A549 (cell line): Measurements from ENCODE around the gene TMEM86B. TPM values are rescaled to one million over a fixed set of nuclear protein-coding genes. Genes with fewer than 3 reads are reported as not detected.

Source experiments
- ATAC-seq, 2 experiments: fragments of 200-7000 bp in 1 of 2; fragments of >200 bp in 1 of 2; cut with Nextera tagmentation in 1 of 2; cut with Tn5 transposase in 1 of 2; 3 replicates each; pipeline versions ENCODE4 v1.8.0 to v1.9.1; 2018 to 2020; ENCODE audit warnings: mild to moderate bottlenecking in 1 of 2, moderate library complexity in 1 of 2
- CTCF ChIA-PET: fragments of 300-600 bp; sonication (Branson Sonifier 250); formaldehyde crosslinking; extraction: SDS; loops from one replicate; lab custom pipeline; 2021; ENCODE audit warnings: antibody characterized with exemption, inconsistent platforms; lab: Yijun Ruan, JAX
- POLR2A ChIA-PET: fragments of 350-600 bp; formaldehyde crosslinking; extraction: SDS; loops from one replicate; lab custom pipeline; 2021; ENCODE audit warnings: antibody characterized with exemption, inconsistent platforms; lab: Yijun Ruan, JAX
- DNase-seq, 2 experiments: peaks; one replicate each; pipeline versions ENCODE4 v3.0.0 to v3.0.0-alpha.2; 2011 to 2016; ENCODE audit warnings: low read depth in 1 of 2, low spot score in 1 of 2
- FAIRE-seq: peaks from 2 replicates; lab custom pipeline; 2011; peaks lifted over from hg19 to GRCh38; lab: Jason Lieb, UNC
- H3K27ac ChIP-seq, 2 experiments: fragments of >200 bp; sonication (Bioruptor Twin); formaldehyde crosslinking; 3 replicates each; pipeline ENCODE4 v1.5.1; 2016 to 2017
- H3K4me1 ChIP-seq: fragments of >200 bp; sonication (Bioruptor Twin); formaldehyde crosslinking; 3 replicates; pipeline ENCODE4 v1.6.1; 2016
- H3K4me2 ChIP-seq: fragments of >200 bp; sonication (Bioruptor Twin); formaldehyde crosslinking; 3 replicates; pipeline ENCODE4 v1.6.1; 2016
- H3K4me3 ChIP-seq: fragments of >200 bp; sonication (Bioruptor Twin); formaldehyde crosslinking; 3 replicates; pipeline ENCODE4 v1.5.1; 2016
- H3K9me3 ChIP-seq: fragments of >200 bp; sonication (Bioruptor Twin); formaldehyde crosslinking; 3 replicates; pipeline ENCODE4 v1.6.1; 2016
- BCL3 ChIP-seq: fragments of >200 bp; sonication (Bioruptor Twin); formaldehyde crosslinking; IDR thresholded peaks from 3 replicates; pipeline ENCODE4 v1.6.1; 2016
- BHLHE40 ChIP-seq: IDR thresholded peaks from 2 replicates; pipeline ENCODE4 v1.6.1; 2012; ENCODE audit warnings: low read depth, low read length, inconsistent platforms
- EHMT2 ChIP-seq: fragments of 200-600 bp; sonication (generic); IDR thresholded peaks from 2 replicates; pipeline ENCODE4 v1.6.1; 2016; ENCODE audit warnings: antibody characterized with exemption, low read depth, mild to moderate bottlenecking, moderate library complexity
- FOSB ChIP-seq: fragments of 250-450 bp; sonication (Bioruptor Pico); IDR thresholded peaks from 2 replicates; pipeline ENCODE4 v1.5.0; 2020; ENCODE audit warnings: mild to moderate bottlenecking, moderate library complexity
- FOXS1 ChIP-seq: fragments of 250-450 bp; sonication (Bioruptor Pico); IDR thresholded peaks from 2 replicates; pipeline ENCODE4 v1.5.0; 2020; ENCODE audit warnings: mild to moderate bottlenecking, moderate library complexity
- HDAC2 ChIP-seq: fragments of 200-600 bp; sonication (generic); IDR thresholded peaks from 2 replicates; pipeline ENCODE4 v1.6.1; 2016
- HOXB13 ChIP-seq: fragments of 250-450 bp; sonication (Bioruptor Pico); IDR thresholded peaks from 2 replicates; pipeline ENCODE4 v1.5.0; 2020; ENCODE audit warnings: low read depth, mild to moderate bottlenecking, moderate library complexity
- KDM1A ChIP-seq: fragments of 200-600 bp; sonication (generic); IDR thresholded peaks from 2 replicates; pipeline ENCODE4 v1.6.1; 2016; ENCODE audit warnings: low read depth, mild to moderate bottlenecking
- MAFK ChIP-seq: fragments of 450-650 bp; IDR thresholded peaks from 2 replicates; pipeline ENCODE4 v1.6.1; 2014; ENCODE audit not compliant: partially characterized antibody
- RAD21 ChIP-seq, 2 experiments: fragments of >200 bp in 1 of 2; sonication (Bioruptor Twin) in 1 of 2; formaldehyde crosslinking in 1 of 2; IDR thresholded peaks in 1 of 2; conservative IDR thresholded peaks in 1 of 2; 2 replicates in 1 of 2; 3 replicates in 1 of 2; pipeline ENCODE4 v1.6.1; 2012 to 2018; ENCODE audit warnings: inconsistent platforms in 1 of 2
- SMC3 ChIP-seq: fragments of >200 bp; sonication (Bioruptor Twin); formaldehyde crosslinking; IDR thresholded peaks from 3 replicates; pipeline ENCODE4 v1.6.1; 2018; ENCODE audit warnings: inconsistent platforms
- SREBF2 ChIP-seq: fragments of 450-650 bp; IDR thresholded peaks from 2 replicates; pipeline ENCODE4 v1.6.1; 2014; ENCODE audit warnings: mild to moderate bottlenecking, moderate library complexity
- ZC3H11A ChIP-seq: fragments of 450-650 bp; IDR thresholded peaks from 2 replicates; pipeline ENCODE4 v1.6.1; 2014; ENCODE audit warnings: antibody characterized with exemption, mild to moderate bottlenecking
- WGBS: methylation state at CpG from one replicate; pipeline ENCODE4 v1.1.6; 2017; ENCODE audit errors: missing lambda C conversion rate; 5-methylcytosine and 5-hydroxymethylcytosine counted together
- polyA plus RNA-seq, 4 experiments: library from polyadenylated mRNA; depleted of rRNA in 3 of 4; stranded (reverse); fragments of >200 nt; fragmentation: RNase III in 1 of 4; extraction: RNeasy Plus Mini Kit Qiagen cat#74134 plus additional on column Dnase treatment in 1 of 4; gene quantifications; 2 replicates in 3 of 4; 3 replicates in 1 of 4; pipeline ENCODE4 v1.2.3, GENCODE V29; 2011 to 2017
- TF ChIP-seq, protein P1 (sequence below): IDR thresholded peaks from 2 replicates; pipeline ENCODE4 v1.6.1; 2012; ENCODE audit warnings: low read depth, borderline replicate concordance
- TF ChIP-seq, protein P2 (sequence below): fragments of 150-350 bp; IDR thresholded peaks from 2 replicates; pipeline ENCODE4 v1.6.1; 2014; ENCODE audit warnings: low read depth, mild to moderate bottlenecking, low read length

TMEM86B gene
- polyA plus RNA-seq, 2 of the 4 experiments (the other 2 are of a cell fraction) = 1.6 to 3.4 TPM

DNA sequence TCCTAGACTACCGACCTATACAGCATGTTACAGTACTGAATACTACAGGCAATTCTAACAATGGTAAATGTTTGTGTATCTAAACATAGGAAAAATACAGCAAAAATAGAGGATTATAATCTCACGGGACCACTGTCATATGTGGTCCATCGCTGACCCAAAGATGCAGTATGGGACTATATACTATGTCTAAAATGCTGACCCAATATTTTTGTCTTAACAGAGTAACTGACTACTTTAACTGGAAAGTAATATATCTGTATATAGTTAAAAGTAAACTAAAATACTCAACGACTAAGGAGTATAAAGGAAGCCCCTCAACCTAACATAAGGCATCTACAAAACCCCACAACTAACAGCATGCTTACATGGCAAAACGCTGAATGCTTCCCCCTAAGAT lies 4.4 kb upstream of the TMEM86B start:
- ChIA-PET POLR2A (interaction anchor here (0.5 kb wide), 1 partner anchor 30 kb away, joined by 4 read pairs; no protein-coding TSS in a partner anchor), CTCF (interaction anchor here (1.3 kb wide), 1 partner anchor 22 kb away, joined by 5 read pairs; no protein-coding TSS in a partner anchor)
- H3K9me3 ChIP-seq = no peaks in the 10 kb centered on the region
- H3K4me2 ChIP-seq = no peak overlapping the region
- no peak for ATAC-seq
- TF ChIP-seq BCL3 (no peak), HOXB13 (CRISPR knock-in tag) (no peak), EHMT2 (no peak), MAFK (peak; percentile 55)
- TF ChIP-seq, protein P1, sequence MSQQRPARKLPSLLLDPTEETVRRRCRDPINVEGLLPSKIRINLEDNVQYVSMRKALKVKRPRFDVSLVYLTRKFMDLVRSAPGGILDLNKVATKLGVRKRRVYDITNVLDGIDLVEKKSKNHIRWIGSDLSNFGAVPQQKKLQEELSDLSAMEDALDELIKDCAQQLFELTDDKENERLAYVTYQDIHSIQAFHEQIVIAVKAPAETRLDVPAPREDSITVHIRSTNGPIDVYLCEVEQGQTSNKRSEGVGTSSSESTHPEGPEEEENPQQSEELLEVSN = no peak
- TF ChIP-seq, protein P2, sequence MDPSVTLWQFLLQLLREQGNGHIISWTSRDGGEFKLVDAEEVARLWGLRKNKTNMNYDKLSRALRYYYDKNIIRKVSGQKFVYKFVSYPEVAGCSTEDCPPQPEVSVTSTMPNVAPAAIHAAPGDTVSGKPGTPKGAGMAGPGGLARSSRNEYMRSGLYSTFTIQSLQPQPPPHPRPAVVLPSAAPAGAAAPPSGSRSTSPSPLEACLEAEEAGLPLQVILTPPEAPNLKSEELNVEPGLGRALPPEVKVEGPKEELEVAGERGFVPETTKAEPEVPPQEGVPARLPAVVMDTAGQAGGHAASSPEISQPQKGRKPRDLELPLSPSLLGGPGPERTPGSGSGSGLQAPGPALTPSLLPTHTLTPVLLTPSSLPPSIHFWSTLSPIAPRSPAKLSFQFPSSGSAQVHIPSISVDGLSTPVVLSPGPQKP = no peak
- H3K4me1 ChIP-seq = peaks cover 19% of the 10 kb centered on the region
- DNase-seq = no peak
- H3K4me3 ChIP-seq = no peak overlapping the region
- 83% methylated on average over 5 of the region's 5 CpGs for WGBS
- H3K27ac ChIP-seq = no peak overlapping the region
- FAIRE-seq = peak; percentile 51

DNA sequence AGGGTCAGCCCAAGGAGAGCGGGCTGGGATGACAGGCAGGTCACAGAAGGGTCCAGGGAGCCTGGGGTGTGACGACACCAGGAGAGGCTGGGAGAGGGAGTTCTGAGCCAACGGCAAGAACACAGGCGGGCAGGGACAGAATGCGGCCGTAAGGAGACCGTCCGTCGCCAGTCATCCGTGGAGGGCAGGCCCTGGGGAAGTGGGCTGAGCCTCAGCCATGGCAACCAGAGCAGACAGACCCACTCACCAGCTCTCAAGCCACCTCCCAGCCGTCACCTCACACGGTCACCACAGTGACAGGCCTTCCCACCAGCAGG lies 3.7 kb upstream of the TMEM86B start:
- DNase-seq (no peak), FAIRE-seq (no peak), ATAC-seq (no peak)
- H3K4me2 ChIP-seq = no peak overlapping the region
- no peak overlapping the region for H3K27ac ChIP-seq
- H3K4me1 ChIP-seq = peaks cover 19% of the 10 kb centered on the region
- POLR2A ChIA-PET = no interaction called here
- H3K4me3 ChIP-seq = no peak overlapping the region
- 89% methylated on average over 12 of the region's 12 CpGs for WGBS
- TF ChIP-seq KDM1A = no peak
- H3K9me3 ChIP-seq = no peaks in the 10 kb centered on the region
- CTCF ChIA-PET = interaction anchor here (0.9 to 1.8 kb wide), 3 partner anchors 16 to 91 kb away, joined by 4 to 5 read pairs (median 4); partner anchors contain the start of gene DNAAF3

- H3K27ac ChIP-seq = no peak overlapping the region
- FAIRE-seq = no peak
- no peak overlapping the region for H3K4me2 ChIP-seq
- no peak for TF ChIP-seq ZC3H11A
- no peak for TF ChIP-seq BHLHE40
- TF ChIP-seq RAD21 (conservative IDR thresholded peaks at IDR 0.05 in 1 of 2, IDR thresholded peaks at IDR 0.05 in 1 of 2) = no peak
- no peak for TF ChIP-seq FOSB
- no peaks in the 10 kb centered on the region for H3K9me3 ChIP-seq
- ChIA-PET POLR2A (no interaction called here), CTCF (interaction anchor here (0.5 to 1.8 kb wide), 7 partner anchors 10 to 272 kb away, joined by 3 to 5 read pairs (median 4); partner anchors contain the start of gene DNAAF3)
- WGBS = 92% methylated on average over 25 of the region's 30 CpGs
- no peak for ATAC-seq
- H3K4me3 ChIP-seq = no peak overlapping the region
- H3K4me1 ChIP-seq = peaks cover 19% of the 10 kb centered on the region
- DNase-seq = no peak
Observed at GRCh38 chr19:55231391-55232285, 3.1 kb upstream of the TMEM86B start.

DNA sequence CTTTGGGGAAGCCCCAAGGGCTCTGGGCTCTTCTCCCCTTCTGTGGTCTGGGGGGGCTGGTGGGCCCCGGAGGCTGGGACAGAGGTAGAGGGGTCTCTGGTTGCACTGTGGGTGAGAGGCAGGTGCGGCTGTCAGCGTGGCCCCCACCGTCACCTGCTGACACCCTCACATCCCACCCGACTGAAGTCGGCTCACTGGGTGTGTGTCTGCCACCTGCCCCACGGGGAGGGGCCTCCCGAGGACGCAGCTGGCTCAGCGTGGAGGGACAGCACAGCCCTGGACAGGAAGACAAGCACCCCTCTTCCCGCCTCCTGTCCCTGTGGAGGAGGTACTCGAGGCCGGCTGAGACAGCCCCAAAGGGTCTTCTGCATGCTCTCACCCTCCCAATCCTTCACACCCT lies 2.2 kb upstream of the TMEM86B start:
- ChIA-PET CTCF (interaction anchor here (1.1 to 1.9 kb wide), 4 partner anchors 8 to 273 kb away, joined by 3 to 6 read pairs (median 4); no protein-coding TSS in a partner anchor), POLR2A (no interaction called here)
- H3K4me2 ChIP-seq = no peak overlapping the region
- no peak for FAIRE-seq
- DNase-seq = no peak
- 88% methylated on average over 12 of the region's 13 CpGs for WGBS
- peaks cover 19% of the 10 kb centered on the region for H3K4me1 ChIP-seq
- no peak for ATAC-seq
- H3K4me3 ChIP-seq = no peak overlapping the region
- no peaks in the 10 kb centered on the region for H3K9me3 ChIP-seq
- H3K27ac ChIP-seq = no peak overlapping the region
- TF ChIP-seq SMC3 (no peak), SREBF2 (no peak), EHMT2 (no peak), HDAC2 (no peak), RAD21 (conservative IDR thresholded peaks at IDR 0.05 in 1 of 2, IDR thresholded peaks at IDR 0.05 in 1 of 2) (no peak), FOXS1 (CRISPR knock-in tag) (no peak)
